Measurements from ENCODE around the gene CLEC10A. TPM values are rescaled to one million over a fixed set of nuclear protein-coding genes. Genes with fewer than 3 reads are reported as not detected.

The CLEC10A gene
- total RNA-seq, 6 donors from 2014 or later, result 0.76 to 16.8 (median 5.1) TPM

DNA sequence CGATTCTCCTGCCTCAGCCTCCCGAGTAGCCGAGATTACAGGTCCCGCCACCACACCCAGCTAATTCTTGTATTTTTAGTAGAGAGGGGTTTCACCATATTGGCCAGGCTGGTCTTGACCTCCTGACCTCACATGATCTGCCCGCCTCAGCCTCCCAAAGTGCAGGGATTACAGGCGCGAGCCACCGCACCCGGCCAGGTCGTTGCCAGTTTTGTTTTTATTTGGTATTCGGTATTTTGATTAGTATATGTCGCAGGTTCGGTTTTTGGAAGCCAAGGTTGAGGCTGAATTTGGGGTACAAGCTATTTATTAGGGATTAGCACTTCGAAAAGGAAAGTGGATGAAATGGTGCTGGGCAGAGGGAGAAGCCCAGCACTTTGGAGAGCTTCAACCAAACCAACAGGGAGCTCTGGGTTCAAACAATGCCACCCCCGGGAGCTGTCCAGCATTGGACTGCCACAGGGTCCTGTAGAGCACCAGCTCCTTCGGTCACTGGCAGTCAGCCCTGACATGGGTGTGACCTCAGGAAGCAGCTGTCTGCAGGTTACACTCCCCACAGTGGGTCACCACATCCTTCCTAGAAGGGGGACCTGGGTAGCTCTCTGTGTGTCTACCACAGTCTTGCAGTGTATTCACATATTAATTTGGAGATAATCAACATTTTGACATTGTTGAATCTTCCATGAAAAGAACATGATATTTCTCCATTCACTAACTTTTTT, 1.5 kb upstream of the CLEC10A start:
- H3K36me3 ChIP-seq, result no peaks in the 10 kb centered on the region
- no peaks in the 10 kb centered on the region for H3K9me3 ChIP-seq
- no peak overlapping the region for H3K4me3 ChIP-seq
- no peak for TF ChIP-seq POLR2A (IDR thresholded peaks at IDR 0.05)
- TF ChIP-seq POLR2AphosphoS5 (IDR thresholded peaks at IDR 0.05), result no peak
- no peak for TF ChIP-seq EP300 (IDR thresholded peaks at IDR 0.05)
- TF ChIP-seq, protein P1, sequence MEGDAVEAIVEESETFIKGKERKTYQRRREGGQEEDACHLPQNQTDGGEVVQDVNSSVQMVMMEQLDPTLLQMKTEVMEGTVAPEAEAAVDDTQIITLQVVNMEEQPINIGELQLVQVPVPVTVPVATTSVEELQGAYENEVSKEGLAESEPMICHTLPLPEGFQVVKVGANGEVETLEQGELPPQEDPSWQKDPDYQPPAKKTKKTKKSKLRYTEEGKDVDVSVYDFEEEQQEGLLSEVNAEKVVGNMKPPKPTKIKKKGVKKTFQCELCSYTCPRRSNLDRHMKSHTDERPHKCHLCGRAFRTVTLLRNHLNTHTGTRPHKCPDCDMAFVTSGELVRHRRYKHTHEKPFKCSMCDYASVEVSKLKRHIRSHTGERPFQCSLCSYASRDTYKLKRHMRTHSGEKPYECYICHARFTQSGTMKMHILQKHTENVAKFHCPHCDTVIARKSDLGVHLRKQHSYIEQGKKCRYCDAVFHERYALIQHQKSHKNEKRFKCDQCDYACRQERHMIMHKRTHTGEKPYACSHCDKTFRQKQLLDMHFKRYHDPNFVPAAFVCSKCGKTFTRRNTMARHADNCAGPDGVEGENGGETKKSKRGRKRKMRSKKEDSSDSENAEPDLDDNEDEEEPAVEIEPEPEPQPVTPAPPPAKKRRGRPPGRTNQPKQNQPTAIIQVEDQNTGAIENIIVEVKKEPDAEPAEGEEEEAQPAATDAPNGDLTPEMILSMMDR (IDR thresholded peaks at IDR 0.05), result no peak
- 84 to 85% methylated on average over 16 of the region's 16 CpGs for WGBS, 2 donors
- ATAC-seq (ENCODE audit: low FRiP score in 2 of 2) (no peak), DNase-seq (peak in 1 of 2 donors; percentile 22)
- no peak overlapping the region for H3K27ac ChIP-seq
- no peaks in the 10 kb centered on the region for H3K27me3 ChIP-seq
- H3K4me1 ChIP-seq, result peaks cover 0 to 10% (median 4%) of the 10 kb centered on the region in 4 donors

DNA sequence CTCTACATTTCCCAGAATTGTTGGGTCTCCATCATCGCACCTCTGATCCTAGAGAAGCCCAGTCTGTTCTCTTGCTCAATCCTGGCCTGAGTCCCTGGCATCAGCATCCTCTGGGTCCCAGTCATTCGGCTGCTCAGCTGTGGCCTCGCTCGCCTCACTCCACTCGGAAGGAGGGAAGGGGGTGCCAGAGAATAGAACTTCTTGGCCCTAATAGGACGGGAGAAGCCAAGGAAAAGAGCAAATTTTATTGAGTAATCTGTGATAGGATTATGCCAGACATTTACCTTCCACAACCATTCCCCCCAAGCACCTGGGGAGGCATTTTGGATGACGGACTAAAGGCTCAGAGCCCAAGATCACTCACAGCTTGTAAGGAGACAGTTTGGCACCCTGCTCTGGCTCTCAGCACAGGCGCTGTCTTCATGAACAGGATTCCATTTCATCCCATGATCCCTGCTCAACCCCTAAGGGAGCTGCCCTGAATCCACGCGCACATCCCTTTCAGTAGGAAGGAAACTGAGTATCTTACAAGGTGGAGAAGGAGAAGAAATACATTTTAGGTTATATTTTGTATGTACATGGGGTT, 498 bp upstream of the CLEC10A start:
- no peaks in the 10 kb centered on the region for H3K36me3 ChIP-seq
- WGBS, 2 donors, result 66 to 75% methylated on average over 10 of the region's 10 CpGs
- TF ChIP-seq, protein P1 (IDR thresholded peaks at IDR 0.05), result no peak
- TF ChIP-seq POLR2A (IDR thresholded peaks at IDR 0.05) (no peak), POLR2AphosphoS5 (IDR thresholded peaks at IDR 0.05) (no peak), EP300 (IDR thresholded peaks at IDR 0.05) (no peak)
- ATAC-seq (ENCODE audit: low FRiP score in 2 of 2) (peak; percentile 34 to 80), DNase-seq (no peak)
- no peak overlapping the region for H3K27ac ChIP-seq
- H3K9me3 ChIP-seq, result no peaks in the 10 kb centered on the region
- no peak overlapping the region for H3K4me3 ChIP-seq
- no peaks in the 10 kb centered on the region for H3K27me3 ChIP-seq
- H3K4me1 ChIP-seq, result peaks cover 0 to 10% (median 4%) of the 10 kb centered on the region in 4 donors

DNA sequence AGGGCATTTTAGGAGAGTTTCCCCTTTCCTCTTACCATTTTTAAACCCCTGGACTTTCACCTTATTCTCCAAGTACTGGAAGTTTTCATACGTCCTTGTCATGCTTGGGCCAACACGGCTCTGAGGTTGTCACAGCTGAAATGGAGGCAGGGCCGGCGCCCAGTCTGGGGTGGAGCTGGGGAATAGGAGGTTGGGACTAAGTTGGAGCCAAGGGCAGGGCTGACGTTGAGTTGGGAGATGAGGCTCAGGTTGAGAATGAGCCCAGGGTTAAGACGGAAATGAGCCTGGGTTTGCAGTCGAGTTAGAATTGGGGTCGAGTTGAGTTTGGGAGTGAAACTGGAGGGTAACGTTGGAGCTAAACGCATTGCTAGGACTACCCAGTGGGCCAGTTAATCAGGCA, 1.3 kb downstream of the CLEC10A start:
- Histone ChIP-seq H3K27ac (no peak overlapping the region), H3K4me3 (no peak overlapping the region), H3K4me1 (peaks cover 0 to 9% (median 1%) of the 10 kb centered on the region in 4 donors), H3K9me3 (no peaks in the 10 kb centered on the region), H3K36me3 (no peaks in the 10 kb centered on the region), H3K27me3 (no peaks in the 10 kb centered on the region)
- DNase-seq (no peak), ATAC-seq (ENCODE audit: low FRiP score in 2 of 2) (no peak)
- 82 to 93% methylated on average over 10 of the region's 10 CpGs for WGBS, 2 donors
- TF ChIP-seq EP300 (IDR thresholded peaks at IDR 0.05) (no peak), POLR2AphosphoS5 (IDR thresholded peaks at IDR 0.05) (no peak)
- TF ChIP-seq, protein P1 (IDR thresholded peaks at IDR 0.05), result no peak

DNA sequence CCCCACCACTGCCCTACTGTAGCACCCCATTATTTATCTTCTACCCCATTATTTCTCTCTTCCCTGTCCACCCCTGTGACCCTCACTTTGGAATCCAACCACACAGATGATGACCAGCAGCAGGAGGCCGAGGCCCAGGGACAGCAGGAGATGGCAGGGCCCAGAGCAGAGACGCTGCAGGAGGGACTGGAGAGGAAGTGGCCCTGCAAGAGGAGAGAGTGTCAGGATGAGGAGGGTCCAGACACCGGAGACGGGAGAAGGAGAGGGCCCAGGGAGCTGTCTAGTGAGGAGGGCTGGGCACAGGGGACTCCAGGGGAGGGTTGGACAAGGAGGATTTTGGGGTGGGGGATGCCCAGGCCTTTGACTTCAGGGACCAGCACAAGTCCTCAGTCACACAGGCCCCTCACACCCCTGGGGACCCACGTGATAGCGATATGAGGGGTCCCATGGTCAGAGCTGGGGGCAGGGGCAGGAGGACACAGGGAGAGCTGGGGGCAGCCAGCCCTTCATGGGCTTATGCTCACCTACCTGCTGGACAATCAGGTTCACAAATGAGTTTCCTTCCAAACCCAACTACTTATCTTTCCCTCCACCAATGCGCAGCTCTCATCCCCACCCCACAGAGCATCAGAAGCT, 2.0 kb downstream of the CLEC10A start:
- H3K9me3 ChIP-seq, result no peaks in the 10 kb centered on the region
- DNase-seq, result peak in 1 of 2 donors; percentile 29
- 83 to 87% methylated on average over 5 to 7 of the region's 7 CpGs for WGBS, 2 donors

More for the DNA sequence above, 2.0 kb downstream of the CLEC10A start:
- H3K36me3 ChIP-seq, result no peaks in the 10 kb centered on the region
- H3K4me1 ChIP-seq, result peaks cover 0 to 9% (median 0%) of the 10 kb centered on the region in 4 donors
- no peak overlapping the region for H3K4me3 ChIP-seq
- no peaks in the 10 kb centered on the region for H3K27me3 ChIP-seq
- H3K27ac ChIP-seq, result no peak overlapping the region
- TF ChIP-seq POLR2AphosphoS5 (IDR thresholded peaks at IDR 0.05) (no peak), POLR2A (IDR thresholded peaks at IDR 0.05) (no peak), EP300 (IDR thresholded peaks at IDR 0.05) (no peak)
- TF ChIP-seq, protein P1 (IDR thresholded peaks at IDR 0.05), result no peak
- no peak for ATAC-seq (ENCODE audit: low FRiP score in 2 of 2)
